DMS153 treated with DMSO at 0.1 percent for 48 hours (cell line): ENCODE results near the gene KCNIP4.

ENCODE experiments used
- DNase-seq: peaks from one replicate; lab custom pipeline; 2025; ENCODE audit not compliant: unreplicated experiment; lab: John Stamatoyannopoulos, UW

KCNIP4 gene

GRCh38 chr4:20997886-20998285 lies 950.7 kb downstream of the KCNIP4 start:
- DNase-seq = no peak

DNA sequence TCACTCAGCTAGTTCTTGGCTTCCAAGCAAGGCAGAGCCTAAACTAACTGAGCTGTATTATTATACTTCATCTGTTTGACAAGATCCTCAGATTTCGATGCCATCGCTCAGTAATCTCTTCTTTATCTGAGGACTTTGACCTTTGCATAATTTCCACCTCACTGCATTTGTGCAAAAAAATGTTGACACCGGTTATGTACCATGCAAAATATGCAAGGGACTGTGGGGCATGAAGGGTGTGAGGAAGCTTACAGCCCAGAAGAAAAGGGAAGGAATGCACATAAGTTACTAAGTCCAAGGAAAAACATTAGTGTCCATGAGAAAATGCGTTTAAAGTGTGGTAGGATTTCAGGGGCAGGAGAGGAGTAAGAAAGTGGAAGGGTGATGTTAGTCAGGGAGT lies 953.0 kb downstream of the KCNIP4 start:
- DNase-seq = no peak

DNA sequence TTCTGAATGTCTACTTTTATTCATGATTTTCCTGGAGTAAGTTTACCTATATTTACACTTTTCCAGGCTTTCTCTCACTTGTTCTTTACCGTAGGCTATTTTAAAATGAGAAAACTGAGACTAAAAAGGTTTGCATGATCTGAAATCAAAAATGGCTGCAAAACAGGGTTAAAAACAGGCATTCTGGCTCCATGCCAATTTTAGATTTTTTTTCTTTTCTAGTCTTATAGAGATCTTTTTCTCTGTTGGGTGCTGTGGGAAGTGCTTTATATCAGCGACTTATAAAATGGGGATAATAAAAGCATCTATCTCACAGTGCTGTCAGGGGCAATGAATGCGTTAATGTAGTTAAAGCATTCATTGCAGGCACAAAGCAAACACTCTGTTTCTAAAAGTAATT lies 953.6 kb downstream of the KCNIP4 start:
- no peak for DNase-seq

- DNase-seq = no peak
These were observed 956.6 kb downstream of the KCNIP4 start for GRCh38 chr4:20992002-20992401.

GRCh38 chr4:20987191-20987590 lies 961.4 kb downstream of the KCNIP4 start:
- no peak for DNase-seq

- DNase-seq = no peak
These were observed 964.1 kb downstream of the KCNIP4 start for GRCh38 chr4:20984576-20984836.

DNA sequence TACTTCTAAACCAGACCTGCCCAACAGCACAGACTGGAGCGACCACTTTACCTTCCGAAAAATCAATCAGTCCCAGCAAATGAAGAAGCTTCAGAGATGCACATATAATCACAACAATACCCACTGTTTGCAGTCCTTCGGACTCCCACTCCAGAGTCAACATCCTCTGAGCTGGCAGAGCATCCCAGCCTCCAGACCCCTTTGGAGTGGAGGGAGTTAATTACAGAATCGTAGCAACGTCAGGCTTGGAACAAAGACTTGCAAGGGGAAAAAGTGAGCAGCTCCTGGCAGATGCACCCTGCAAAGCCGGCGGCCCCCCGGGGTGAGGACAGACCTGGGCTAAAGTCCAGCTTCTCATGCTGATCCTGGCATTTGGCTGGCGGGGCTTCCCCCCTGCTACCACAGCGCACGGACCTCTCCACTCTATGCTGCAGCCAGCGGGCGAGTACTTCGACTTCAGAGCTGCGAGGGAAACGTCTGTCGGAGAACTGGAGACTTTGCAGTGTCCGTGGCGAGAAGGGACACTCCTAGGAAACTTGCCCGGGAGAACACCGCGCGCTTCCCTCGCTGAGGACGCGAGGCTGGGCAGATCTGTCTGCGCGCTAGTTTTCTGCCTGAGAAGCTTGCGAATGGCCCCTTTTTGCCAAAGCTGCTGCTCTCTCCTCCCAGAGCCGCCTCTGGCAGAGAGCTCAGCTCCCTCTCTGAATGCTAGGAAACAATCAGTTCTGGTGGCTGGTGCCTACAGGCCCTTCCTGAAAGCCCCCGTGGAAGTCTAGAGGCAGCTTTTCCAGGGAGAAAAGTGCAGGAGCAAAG lies 964.6 kb downstream of the KCNIP4 start:
- DNase-seq = no peak

- DNase-seq = no peak
These were observed 966.0 kb downstream of the KCNIP4 start for GRCh38 chr4:20982544-20982943.

GRCh38 chr4:20960291-20960690 lies 988.3 kb downstream of the KCNIP4 start:
- no peak for DNase-seq

DNA sequence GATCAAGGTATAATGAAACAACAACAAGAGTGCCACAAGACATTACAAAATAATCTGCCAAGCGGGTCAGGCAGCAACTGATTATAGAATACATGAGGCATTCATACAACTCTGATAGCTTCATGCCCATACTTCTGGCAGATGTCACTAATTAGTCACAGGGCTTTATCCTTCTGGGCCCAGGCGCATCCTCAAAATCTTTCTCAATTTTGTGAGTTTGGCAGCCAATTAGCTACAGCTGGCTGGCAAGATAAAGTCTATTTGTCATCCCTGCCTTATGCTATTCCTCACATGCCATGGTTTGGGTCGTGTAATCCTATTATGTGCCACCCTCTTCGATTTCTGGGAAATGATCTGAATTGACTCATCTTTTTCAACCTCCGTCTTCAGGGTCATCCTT lies 994.0 kb downstream of the KCNIP4 start:
- DNase-seq = no peak

GRCh38 chr4:20944961-20945360 lies 1003.6 kb downstream of the KCNIP4 start:
- DNase-seq = no peak

GRCh38 chr4:20944451-20944850 lies 1004.1 kb downstream of the KCNIP4 start:
- DNase-seq = no peak

DNA sequence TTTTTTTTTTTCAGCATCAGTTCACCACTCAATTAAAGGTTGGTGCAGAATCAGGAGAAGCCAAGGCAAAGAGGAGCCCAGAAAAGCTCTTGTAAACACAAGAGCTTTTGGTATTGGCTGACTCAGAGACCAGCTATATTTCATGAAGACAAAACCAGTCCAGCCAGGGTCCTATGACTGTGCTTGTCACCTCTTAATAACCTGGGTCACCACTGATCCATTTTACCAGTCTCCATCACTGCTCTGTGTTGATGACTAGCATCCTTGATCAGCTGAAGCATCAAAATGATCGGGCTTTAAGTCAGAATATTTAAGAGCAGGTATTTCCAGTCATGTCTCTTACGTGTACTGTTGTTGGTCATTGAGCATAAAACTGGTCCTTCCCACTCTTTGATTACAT lies 1010.4 kb downstream of the KCNIP4 start:
- no peak for DNase-seq

DNA sequence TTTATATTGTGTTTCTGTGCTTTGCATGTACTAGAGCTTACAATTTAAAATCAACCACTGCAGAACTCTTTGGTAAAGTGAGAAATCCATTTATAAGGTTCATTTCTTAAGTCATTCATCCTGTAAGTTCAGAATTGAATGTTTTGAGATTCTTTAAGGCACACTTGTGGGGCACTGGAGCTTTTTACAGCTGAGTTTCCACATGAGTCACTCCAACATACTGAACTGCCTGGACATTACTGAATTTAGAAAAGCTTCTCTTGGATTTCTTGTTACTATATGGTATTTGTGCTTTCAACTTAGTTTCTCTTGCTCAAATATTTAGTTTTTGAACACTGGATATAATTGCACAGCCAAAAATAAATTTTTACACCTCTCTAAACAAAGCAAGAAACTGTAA lies 1022.0 kb downstream of the KCNIP4 start:
- no peak for DNase-seq

GRCh38 chr4:20925176-20925575 lies 1023.4 kb downstream of the KCNIP4 start:
- no peak for DNase-seq

- no peak for DNase-seq
These were observed 1025.6 kb downstream of the KCNIP4 start for GRCh38 chr4:20922962-20923361.

GRCh38 chr4:20916106-20916505 lies 1032.5 kb downstream of the KCNIP4 start:
- no peak for DNase-seq

DNA sequence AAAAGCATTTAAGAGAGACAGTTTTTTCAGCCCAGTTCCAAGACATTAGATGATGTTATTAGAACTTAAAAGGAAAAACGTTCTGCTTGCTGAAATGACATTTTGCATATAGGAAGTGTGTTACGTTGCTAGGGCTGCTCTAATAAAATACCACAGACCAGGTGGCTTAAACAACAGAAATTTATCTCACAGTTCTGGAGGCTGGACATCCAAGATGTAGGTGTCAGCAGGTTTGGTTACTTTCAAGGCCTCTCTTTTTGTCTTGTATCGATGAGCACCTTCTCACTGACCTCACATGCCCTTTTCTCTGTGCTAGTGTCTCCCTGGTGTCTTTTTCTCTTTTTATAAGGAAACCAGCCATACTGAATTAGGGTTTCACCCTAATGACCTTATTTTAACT lies 1043.6 kb downstream of the KCNIP4 start:
- no peak for DNase-seq

- DNase-seq = no peak
These were observed 1046.7 kb downstream of the KCNIP4 start for GRCh38 chr4:20901851-20902250.

DNA sequence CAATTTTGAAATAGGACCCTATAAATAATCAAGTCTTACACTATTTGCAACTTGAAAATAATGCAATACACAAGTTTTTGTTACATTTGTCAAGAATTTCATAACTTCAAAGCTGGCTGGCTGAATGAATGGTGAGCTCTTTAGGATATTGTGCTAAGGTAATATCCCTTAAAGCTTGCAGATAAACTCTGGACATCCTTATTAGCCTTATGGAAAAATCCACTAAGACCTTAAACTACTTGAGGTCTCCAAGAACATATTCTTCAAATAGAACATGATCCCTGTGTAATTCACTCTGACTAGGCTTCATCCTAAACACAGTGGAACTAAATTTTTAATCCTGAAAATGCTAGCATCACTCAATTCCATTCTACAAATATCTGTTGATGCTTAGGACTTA lies 1049.0 kb downstream of the KCNIP4 start:
- no peak for DNase-seq

DNA sequence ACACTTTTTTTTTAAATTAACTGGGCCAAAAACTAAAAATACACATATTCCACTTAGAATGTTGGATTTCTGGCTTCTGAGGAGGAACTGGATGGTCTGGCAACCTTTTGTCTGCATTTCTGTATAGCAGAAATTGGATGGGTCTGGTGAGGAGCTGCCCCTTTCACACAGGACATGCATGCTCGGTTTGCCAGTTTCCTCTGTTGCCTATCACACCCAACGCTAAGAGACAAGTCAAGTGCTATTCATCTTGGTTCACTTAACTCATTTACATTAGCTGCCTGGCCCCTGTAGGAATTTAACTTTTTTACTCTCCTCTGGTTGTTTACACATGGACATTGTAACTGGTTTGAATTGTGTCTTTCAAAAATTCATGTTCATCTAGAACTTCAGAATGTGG lies 1052.6 kb downstream of the KCNIP4 start:
- no peak for DNase-seq

- DNase-seq = no peak
These were observed 1053.4 kb downstream of the KCNIP4 start for GRCh38 chr4:20895208-20895607.

DNA sequence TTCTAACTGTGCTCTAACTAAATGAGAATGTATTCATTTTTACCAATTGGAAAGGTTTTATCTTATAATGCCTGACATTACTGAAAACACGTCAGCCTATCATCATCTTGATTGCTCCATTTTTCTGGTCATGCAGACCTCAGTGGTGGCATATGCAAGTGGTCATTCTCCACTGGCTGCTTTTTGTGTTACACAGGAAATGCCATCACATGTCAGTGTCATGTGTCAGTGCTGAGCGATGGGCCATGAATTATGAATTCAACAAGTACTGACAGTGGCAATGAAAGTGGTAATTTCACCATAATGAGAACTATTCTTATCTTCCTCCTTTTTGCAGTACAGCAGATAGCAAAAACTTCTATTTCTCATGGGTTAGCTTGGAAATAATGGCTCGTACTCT lies 1057.8 kb downstream of the KCNIP4 start:
- no peak for DNase-seq

- no peak for DNase-seq
These were observed 1058.7 kb downstream of the KCNIP4 start for GRCh38 chr4:20889901-20890300.
